GM19238 (cell line): ENCODE measurements around the gene DNAH12.
"Not testable (repeated sequence)": the region's sequence is repeated elsewhere in the genome, so short reads cannot be mapped to it uniquely, and the experiment has no call there.

ENCODE experiments used
- DNase-seq: peaks from one replicate; pipeline ENCODE4 v3.0.0; 2011; ENCODE audit warnings: low spot score; ENCODE audit not compliant: insufficient read length

Gene DNAH12

DNA sequence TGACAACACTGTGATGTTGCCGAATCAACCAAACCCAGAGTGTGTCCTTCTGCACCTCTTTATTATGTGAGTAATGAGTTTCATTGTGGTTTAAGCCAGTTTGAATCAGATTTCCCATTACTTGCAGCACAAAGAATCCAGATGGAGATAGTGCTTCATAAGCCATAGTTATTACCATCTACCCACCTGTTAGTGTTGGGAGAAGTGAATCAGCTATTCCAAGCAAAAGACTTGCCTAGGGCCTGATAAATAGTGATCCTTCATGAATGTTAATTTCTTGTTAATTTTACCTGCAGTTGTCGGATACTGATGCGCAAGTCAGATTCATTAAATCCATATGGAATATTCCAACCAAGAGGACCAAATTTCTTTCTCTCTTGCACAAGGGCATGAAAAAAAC lies 229.9 kb downstream of the DNAH12 start:
- no peak for DNase-seq

DNA sequence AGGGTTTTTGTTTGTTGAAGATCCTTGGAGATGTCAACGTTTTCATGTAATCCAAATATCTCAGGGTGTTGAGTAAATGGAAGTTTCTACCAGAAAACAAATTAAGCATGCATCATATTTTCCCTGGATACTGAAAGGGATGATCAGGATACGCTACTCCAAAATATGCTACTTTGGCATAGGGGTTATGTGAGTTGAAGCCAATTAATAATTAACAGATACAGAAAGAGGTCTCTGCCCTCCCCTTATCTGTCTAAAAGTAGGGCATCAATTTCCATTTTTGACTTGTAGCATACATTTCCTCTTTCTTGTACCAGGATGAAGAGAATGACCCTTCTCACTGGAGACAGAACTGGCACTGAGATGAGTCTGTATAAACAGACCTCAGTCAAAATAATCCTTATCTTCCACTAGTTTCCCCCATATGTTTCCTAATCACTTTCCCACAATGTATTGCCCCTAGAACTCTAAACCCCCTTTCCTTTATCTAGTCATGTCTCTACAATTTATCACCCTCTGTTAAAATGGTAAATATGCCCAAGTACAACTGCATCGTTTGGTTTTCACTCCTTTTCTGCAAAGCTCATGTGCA lies 234.3 kb downstream of the DNAH12 start:
- no peak for DNase-seq

DNA sequence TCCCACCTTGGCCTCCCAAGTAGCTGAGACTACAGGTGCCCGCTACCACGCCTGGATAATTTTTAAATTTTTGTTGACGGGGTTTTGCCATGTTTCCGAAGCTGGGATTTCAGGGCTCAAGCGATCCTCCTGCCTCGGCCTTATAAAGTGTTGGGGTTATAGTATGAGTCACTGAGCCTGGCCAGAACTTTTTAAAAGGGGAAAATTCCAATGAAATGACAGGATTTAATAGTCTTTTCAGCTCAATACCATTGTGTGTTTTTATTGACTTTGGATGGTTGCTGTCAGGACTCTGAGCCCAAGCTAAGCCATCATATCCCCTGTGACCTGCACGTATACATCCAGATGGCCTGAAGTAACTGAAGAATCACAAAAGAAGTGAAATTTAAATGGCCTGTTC lies 240.6 kb downstream of the DNAH12 start:
- not testable (repeated sequence) for DNase-seq

DNA sequence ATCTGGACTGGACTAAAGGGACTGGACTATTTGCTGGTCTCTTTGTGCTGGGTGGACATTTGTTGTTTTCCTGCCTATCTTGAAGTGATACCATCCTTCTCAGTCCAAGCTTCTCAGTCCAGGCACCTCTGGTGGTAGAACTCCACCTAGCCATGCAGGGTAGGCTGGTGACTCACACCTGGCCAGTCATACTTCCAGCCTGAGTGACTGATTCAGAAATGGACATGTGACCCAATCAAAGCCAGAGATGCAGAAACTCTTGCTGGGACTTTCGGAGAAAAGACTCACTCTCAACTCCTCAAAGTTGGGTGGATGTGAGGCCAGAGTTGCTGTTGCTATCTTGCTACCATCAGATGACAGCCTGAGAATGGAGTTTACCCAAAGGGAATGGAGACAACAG lies 246.1 kb downstream of the DNAH12 start:
- DNase-seq = no peak

DNA sequence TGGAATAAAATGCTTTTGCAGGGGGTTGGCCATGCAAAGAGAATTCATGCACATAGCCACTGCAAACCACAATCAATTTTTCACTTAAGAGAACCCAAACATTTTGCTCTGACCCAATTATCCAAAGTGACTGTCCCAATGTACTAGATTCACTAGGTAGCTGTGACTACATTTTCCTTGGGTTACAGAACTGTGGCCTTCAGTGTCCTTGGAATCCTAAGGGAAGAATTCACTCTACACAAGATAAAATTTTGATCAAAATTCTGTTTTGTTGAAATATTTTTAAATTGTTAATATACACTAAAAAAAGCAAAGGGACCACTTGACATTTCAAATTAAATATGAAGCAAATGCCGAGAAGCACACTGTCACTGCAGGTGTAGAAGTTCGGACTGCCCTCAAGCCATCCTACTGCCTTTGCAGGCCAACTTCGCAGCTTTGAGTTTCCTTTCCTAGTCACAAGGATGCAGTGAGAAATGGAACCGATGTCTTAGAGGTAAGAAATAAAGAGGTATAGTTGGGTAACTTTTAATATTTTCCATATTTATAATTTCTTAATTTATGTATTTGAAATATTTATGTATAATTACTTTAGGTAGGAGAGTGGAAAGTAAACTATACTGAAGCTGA lies 251.1 kb downstream of the DNAH12 start:
- no peak for DNase-seq

DNA sequence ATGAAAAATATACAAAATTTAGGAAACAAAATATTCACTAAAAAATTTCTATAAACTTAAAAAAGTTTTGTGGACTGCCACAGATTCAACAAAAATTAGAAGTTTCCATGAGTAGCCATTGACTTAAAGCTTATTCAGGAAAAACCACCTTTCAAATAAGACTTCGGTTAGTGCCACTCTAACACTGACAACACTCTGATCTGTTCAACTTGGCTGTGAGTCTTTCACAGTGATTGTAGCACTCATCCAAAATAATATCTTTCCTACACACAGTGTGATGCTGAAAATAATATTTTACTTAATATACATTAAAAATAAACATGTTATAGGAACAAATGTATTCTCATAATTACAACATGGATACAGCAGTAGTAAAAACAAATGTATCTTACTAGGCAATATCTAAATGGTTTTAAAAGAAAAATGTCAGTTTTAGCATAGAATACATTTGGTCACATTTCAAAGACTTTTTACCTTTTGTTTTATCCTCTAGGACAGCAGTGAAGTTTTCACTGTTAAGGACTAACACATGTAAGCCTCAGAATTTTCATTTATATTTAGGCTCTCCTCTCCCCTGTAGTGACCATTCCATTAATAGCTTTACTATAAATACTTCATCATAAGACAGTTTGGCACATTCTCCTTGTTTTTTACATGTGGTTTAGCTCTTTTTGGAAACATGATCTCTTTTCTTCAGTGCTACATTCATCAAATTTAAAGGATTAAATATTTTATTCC lies 251.8 kb downstream of the DNAH12 start, which contains the start of gene ASB14:
TSS of gene ASB14 (minus strand) at position 527 of the 738 bp plus-strand sequence. CDS start 652 bp downstream, outside the sequence.
- DNase-seq = no peak

DNA sequence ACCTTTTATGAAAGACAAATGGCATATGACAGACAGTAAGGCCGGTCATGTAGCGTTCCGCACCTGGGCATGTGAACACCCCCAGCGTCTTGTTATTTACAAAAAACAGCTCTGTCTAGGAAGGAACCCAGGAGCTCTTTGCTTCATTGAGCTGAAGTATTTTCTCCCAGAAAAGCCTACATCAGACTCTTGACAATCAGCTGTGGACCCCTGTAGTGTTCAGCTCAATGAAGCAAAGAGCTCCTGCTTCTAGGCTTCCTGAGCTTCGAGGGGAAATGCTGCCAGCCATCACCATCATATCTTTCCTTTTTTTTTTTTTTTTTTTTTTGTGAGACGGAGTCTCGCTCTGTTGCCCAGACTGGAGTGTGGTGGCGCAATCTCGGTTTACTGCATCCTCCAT lies 255.7 kb downstream of the DNAH12 start:
- DNase-seq = no peak

DNA sequence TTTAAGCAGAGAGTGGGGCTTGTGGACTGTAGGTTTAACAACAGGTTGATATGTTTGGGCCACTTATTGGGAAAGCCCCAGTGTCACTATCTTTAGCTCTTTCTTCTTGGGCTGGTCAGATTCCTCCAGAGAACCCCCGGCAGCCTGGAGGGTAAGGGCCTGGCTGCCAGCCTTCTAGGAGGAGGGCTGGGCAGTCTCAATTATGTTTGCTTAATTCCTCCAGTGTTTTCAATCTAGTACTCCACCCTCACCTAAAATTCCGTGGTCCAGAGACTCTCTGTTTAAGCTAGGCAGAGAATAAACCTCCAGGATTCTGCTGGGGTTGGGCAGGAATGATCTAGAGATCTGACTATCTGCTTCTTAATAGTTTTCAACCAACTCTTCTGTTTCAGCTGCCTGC lies 256.9 kb downstream of the DNAH12 start:
- DNase-seq = no peak

DNA sequence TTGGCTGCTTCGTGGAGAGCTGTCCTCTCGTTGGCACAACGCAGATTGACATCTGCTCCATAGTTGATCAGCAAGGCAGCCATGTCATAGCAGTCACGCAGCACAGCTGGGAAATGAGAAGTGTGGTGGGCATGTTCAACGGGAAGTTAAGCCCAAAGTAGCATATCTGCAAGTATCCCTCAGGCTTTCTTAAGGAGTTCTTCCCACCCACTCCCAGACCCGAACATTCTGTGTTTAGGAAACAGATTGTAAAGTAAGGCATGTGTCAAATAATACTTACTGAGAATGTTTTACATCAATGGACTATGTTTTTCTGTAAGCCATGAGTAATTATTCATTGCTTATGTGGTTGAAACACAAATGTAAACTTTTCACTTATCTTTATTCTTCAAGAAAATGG lies 260.8 kb downstream of the DNAH12 start:
- DNase-seq = no peak

DNA sequence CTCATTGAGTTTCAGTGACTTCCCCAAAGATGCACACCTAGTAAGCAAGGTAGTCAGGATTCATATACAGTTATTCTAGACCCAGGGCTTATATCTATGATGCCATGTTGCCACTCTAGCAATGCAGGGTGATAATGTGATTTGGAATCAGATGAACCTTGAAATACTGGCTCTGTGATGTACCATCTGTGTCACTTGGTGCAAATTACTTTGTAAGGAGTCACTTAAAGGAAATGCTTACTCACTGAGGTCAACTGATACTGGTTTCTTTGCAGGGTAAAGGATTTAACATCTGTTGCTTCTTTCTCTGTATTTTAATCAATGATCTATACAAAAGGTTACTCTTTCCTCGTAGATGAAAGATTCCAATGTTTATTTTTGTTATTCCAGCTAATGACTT lies 262.4 kb downstream of the DNAH12 start:
- no peak for DNase-seq

DNA sequence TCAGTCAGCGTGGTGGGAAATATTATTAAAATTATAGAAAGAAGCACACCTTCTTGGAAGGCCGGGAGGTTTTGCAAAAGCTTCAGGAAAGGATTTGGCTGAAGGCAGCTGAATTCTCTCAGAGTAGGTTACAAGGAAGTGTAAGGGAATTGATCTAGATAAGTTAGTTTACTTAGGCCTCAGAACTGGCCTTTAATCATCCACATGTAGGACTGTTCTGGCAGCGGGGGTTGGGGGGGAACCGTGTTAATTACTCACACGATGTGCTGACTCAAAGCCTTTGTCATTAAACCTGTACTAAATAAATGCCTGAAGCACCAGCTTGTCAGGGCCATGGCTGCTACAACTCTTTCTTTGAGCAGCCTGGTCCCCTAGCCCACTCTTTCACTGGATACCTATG lies 264.5 kb downstream of the DNAH12 start:
- no peak for DNase-seq

DNA sequence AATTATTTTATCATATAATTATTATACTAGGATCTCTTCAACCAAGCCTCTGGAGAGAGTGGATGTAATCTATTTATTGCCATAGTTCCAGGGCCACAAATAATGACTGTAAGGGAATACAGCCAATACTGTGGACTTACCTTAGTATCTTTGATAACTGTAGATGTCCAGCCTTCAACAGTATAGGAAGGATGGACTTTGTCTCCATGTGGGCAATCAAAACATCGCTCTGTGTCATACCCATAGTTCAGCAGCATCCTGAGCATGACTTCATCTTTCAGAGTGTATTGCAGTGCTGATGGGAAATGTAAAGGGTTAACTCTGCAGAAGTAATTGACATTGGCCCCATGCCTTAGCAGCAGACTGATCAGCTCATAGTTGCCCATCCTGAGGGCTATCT lies 265.9 kb downstream of the DNAH12 start:
- DNase-seq = no peak

DNA sequence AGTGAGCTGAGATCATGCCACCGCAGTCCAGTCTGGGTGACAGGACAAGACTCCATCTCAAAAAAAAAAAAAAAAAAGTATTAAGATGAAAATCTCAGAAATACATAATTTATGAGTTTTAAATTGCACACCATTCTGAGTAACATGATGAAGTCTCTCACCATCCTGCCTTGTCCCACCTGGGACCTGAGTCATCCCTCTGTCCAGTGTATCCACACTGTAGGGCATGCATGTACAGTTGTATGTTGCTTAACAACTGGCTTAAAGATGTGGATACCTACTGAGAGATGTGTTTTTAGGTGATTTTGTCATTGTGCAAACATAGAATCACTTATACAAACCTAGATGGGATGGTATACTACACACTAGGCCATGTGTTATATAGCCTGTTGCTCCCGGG lies 268.8 kb downstream of the DNAH12 start:
- DNase-seq = no peak

DNA sequence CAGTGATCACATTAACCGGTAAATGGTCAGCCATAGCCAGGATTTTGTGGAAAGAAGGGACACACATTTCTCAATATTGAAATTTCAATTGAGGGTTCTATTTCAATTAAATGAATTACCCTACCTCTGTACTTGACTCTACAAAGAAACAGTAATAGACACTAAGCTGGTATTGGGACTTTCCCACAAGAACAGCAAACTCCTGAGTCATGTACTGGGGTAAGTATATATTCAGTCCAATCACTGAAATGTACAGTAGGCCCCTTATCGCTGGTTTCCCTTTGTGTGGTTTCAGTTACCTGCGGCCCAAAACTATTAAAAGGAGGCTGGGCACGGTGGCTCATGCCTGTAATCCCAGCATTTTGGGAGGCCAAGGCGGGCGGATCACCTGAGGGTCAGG lies 269.3 kb downstream of the DNAH12 start:
- DNase-seq = no peak

DNA sequence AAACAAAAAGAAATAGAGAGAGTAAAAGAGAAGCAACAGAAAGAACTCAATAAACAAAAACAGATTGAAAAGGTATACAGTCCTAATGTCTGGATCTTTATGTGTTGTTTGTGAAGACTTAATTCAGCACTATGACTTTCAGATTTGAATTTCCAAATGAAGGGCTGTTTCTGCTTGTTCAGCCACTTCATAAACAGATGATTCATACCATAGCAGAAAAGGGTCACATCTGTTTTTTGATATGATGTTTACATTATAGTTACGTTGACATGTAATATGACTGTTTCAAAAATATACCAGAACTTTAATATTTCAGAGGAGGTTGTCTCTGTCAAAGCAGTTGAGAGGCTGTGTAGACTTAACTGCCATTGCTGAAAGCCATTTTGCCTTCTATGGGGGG lies 275.7 kb downstream of the DNAH12 start:
- DNase-seq = no peak

DNA sequence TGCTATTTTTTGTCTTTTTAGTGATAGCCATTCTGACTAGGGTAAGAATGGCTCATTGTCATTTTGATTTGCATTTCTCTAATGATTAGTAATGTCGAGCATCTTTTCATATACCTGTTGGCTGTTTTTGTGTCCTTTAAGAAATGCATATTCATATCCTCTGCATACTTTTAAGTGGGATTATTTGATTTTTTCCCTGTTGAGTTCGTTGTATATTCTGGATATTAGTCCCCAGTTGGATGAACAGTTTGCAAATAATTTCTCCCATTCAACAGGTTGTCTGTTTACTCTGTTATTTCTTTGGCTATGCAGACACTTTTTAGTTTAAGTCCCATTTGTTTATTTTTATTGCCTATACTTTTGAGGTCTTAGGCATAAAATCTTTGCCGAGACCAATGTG lies 282.2 kb downstream of the DNAH12 start:
- DNase-seq = no peak

DNA sequence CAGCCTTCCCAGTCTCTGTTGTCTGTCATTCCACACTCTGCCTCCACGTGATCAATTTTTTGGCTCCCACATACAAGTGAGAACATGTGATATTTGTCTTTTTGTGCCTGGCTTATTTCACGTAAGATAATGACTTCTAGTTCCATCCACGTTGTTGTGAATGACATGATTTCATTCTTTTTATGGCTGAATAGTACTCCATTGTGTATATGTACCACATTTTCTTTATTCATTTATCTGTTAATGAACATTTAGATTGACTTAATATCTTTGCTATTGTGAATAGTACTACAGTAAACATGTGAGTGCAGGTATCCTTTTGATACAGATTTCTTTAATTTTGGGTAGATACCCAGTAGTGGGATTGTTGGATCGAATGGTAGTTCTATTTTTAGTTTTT lies 283.0 kb downstream of the DNAH12 start:
- no peak for DNase-seq

DNA sequence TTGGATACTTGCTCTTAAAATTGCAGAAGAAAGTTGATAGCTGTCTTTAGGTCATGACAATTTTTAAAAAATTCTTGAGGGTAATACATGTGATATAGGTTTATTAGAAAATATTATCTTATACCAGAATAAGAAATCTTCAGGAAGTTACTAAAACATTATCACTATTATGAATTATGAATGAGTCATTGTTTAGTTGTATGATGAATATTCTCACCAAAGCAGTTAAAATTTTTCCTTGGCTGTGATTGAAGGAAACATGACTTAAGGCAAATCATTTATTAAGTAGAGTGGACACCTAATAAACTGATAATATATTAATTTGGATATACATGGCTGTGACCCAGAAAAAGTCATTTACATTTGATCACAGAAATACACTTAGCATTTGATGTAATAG lies 286.5 kb downstream of the DNAH12 start:
- no peak for DNase-seq

DNA sequence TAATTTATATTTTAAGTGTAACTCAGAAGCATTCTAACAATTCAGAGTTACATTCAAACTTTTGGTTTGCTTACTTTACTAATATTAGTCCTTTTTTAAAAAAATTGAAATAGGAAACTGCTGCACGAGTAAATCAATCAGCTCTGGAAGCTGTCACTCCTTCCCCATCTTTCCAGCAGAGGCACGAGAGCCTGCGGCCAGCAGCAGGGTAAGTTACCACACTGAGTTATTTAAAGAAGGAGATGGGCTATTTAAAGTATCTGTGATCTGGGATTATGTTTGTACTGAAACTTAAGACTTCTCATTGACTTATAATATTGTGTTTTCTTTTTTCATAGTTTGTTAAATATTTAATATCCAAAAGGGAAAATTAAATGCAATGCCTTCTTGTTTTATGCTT lies 287.3 kb downstream of the DNAH12 start:
- DNase-seq = no peak

DNA sequence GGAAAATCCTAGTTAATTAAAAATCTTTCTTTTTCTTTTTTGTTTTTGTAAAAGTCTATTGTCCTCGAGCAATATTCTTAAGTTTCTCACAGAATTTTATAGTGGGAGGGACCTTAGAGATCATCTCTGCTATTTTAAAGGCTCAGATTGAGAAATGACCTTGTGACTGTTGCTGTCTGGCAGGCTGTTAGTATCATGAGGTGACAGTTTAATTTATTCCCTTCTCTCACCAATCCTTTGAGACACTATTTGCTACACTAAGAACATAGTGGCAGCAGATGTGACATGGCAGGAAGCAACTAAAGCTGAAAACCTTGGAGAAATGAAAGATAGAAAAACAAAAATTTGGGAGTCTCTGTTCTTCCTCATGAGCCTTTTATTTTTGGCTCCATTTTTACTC lies 291.7 kb downstream of the DNAH12 start:
- DNase-seq = no peak

DNA sequence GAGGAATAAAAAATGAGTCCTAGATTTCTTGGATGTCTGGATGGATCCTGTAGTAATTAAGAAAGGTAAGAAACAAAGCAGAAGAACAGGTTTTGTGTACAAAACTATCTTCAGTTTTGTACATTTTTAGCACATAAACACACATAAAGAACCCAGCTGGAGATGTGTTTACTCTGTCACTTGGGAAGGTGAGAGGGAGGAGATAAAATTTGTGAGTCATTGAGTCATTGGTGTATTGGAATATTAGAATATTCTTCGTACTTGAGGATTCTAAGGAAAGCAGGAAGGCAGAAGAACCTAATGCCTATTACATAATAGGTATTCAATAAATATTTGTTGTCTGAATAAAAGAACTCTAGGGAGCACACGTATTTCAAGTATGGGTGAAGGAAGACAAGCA lies 299.2 kb downstream of the DNAH12 start:
- DNase-seq = no peak
